Stimulated activated CD4-positive, alpha-beta T cell treated with anti-CD3 and anti-CD28 coated beads, Interleukin-2, amount 100 ng/mL, for 4 hours (primary cell): ENCODE results near the gene IFNA5.

Experiments used
- DNase-seq: peaks from one replicate; pipeline ENCODE4 v3.0.0-alpha.2; 2020; ENCODE audit warnings: low read depth

Gene IFNA5

DNA sequence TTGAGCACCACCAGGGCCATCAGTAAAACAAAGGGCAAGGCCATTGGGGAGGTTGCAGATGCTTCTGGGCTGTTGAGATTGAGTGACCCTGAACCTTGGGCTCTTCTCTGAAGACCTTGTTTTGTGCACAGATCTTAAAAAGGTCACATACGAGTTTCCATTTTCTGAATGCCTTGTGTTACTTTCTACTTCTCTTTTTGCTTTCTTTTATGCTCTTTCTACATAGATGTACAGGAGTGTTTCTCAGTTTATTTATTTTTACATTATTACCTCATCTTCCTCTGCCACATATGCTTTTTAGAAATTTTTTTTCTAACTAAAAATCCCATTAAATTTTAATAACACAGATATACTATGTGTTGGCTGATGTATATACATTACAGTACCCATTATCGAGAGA is at the start of gene IFNA5:
Gene IFNA5 (minus strand): TSS at position 101 of the 400 bp plus-strand sequence. CDS start 57 bp downstream, at position 44.
- DNase-seq = no peak

DNA sequence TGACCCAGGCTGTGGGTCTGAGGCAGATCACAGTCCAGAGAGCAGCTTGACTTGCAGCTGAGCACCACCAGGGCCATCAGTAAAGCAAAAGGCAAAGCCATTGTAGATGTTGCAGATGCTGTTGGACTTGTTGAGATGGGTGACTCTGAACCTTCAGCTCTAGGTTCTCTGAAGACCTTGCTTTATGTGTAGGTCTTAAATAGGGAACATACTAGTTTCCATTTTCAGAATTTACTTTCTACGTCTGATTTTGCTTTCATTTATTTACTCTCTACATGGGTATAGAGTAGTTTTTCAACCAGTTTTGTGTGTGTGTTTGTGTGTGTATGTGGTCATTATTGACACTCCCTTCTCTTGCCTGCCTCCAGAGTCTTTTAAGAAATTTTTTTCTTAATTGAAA is 45.7 kb upstream of the IFNA5 start, which contains the start of gene IFNA6:
Gene IFNA6 (minus strand): TSS at position 101 of the 400 bp plus-strand sequence. CDS start 0 bp downstream, at position 101.
- no peak for DNase-seq

DNA sequence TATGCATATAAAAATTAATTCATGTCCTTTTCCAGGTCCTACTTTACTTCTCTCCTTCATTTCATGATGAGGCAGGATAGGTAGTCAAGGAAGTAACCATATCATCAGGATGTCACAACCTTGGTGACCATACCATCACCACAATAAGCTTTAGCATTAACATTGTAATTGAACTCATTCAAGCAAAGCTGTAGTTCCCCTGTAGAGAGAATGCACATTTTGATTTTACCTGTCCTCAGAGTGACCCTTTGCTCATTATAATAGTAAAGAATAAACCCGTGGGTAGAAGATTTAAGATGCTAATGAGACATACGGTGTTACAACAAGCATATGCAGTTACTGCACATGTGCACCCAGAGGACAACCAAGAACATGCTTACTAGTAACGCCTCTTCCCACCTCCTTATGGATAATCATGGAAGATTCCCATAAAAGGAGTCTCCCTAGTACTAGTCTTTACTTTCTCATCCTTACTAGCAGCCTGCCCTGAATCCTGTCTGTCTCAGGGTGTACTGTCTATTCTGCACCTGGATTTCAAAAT is 43.4 kb upstream of the IFNA5 start:
- no peak for DNase-seq

DNA sequence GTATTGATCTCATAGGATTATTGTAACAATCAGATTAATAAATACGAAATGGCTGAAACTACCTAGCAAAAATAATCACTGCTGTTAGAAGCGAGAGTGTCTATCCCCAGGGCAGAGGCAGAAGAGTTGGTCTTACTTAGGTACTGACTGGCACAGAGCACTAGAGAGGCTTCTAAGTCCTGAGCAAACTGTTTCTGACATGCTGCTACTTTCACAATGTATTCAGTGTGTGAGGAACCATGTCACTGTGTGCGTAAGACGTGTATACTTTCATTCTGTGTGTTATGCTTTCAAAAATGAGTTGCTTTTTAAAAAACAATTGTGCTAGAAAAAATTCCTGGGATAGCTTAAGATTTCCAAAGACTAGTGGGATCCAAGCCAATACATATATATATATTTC is 35.6 kb upstream of the IFNA5 start:
- no peak for DNase-seq

DNA sequence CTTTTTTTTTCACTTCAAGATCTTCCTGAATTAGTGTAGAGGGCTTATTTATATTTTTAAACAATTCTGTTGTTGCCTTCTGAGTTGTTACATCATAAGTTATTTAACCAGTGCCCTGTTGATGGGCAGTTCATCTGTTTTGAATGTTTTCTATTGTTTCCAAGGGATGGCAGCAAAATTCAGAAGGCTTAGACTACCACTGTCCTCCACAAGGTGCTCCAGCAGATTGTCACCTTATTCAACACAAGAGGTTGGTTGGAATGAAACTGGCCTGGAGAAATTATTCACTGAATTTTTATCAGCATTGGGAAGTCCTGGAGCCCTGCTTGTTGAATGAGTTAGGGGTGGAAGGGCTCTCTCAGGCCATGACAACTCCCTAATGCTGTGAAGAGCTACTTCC is 31.3 kb upstream of the IFNA5 start:
- no peak for DNase-seq

DNA sequence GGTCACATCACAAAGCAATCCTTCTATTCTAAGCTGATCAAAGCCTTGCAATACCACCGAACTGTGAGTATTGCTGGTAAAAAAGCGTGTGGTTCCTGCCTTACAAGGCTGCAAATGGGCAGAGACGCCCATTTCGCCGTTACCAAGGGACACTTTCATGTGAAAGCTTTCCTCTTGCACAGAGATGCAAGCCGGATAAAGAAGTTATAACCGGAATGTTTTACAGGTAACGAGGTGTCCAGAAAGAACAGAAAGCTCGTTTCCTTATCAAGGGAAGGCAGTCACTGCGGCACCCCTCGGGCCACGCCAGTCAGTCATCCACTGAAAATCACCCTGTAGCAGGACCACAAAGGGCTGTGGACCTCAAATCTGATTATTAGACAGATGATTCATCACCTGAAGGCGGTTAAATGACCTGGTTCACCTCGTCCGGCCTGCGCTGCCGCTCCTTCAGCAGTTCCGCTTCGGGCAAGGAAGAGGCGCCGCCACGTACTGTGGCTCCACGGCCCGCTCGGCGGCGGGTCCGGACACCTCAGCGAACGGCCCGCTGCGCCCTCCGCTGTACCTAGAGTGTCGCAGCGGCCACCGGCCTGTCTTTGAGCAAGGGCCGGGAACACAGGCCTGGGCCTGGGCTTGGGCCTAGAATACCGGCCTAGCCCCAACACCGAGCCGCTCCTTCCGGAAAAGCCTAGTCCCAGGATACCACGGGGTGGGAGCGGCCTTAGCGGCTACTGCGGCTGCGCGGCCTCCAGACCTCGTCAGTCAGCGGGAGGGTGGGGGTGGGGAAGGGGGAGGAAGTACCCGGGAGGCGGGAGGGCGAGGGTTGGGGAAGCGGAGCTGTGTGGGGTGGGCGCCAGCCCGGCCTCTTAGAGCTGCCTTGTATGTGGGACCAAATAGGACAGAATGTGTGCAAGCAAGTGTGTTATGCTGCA is 29.9 kb upstream of the IFNA5 start, which contains the start of gene KLHL9:
Gene KLHL9 (minus strand): TSS at position 704 of the 932 bp plus-strand sequence. CDS start 545 bp downstream, at position 159.
- peak; percentile 79 for DNase-seq

DNA sequence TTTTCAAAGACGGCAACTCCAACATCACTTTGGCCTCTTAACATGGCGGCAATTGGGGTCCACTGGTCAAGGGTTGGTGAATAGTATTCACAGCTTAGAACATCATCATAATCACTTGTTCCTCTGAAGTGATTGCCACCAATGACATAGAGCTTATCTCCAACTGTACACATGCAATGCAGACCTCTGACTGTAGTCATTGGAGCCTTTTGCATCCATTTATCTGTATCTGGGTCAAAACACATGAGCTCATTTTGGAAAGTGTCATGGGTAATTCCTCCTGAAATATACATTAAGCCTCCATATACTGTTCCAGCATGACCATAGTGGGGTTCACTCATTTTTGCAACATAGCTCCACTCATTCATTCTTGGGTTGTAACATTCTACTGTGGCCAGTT is 28.1 kb upstream of the IFNA5 start:
- no peak for DNase-seq

DNA sequence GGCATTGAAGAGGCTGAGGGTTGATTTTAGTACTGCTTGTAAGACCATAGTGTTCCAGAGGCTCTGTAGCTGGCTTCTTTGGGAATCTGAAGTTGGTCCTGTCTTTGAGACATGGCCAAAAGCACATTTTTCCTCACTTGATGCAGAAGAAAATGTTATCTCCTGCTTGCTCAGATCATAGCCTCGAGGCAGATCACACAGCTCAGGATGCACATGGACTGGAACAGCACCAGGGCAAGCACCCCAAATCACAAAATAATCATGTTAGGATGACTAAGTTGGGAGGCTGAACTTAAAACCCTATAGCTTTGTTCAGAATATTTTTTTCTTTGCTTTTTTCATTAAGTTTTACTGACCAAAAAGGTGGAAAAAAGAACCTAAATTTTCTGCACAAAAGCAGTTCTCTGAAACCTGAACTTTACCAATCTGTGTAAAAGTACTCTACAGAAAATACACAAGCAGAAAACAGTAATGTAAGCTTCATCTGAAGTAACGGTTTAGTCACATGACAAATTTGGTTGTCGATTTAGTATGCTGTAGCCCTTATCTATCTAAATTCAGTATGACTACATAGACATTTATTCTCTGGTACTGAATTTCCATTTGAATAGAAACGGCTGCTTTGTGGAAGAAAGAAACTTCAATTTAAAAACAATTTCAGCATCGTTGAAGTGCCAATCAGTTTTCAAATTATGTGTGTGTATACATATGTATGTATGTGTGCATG is 26.7 kb upstream of the IFNA5 start:
- no peak for DNase-seq

DNA sequence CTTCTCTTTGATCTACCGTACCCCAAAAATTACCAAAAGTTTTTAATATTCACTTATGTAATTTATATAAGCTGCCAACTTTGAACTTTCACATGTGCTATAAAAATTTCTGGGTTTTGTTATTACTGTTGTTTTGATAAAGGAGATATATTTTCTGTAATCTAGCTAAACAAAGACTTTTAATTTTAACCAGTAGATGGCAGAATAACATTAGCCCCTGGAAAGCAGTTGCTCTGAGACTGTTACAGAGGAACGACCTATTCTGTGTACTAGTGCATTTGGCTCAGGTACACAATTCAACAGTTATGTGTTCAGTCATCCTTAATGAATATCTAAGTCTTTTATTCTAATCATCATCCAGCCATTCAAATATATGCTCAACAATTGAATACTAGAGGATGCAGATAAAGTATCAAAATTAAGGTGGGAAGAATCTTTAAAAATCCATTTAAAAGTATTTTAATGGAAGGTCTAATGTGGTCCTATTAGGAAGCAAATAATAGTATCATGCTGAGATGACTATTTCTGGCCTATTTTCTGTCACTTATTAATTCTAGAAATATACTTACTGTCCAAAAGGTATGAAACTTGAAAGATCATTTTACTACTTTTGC is 21.5 kb upstream of the IFNA5 start:
- DNase-seq = no peak

DNA sequence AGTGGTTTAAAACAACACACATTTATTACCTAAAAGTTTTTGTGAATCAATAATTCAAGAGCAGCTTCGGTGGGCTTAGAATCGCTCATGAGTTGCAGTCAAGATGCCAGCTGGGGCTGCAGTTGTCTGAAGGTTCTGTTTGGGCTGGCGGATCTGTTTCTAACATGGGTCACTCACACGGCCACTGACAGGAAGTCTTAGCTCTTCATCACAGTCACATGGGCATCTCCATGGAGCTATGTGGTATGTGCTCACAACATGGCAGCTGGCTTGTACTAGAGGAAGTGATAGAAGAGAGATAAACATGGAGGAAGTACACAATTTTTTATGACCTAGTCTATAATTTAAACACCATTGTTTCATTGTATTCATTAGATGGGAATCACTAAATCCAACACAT is 18.9 kb upstream of the IFNA5 start:
- no peak for DNase-seq

DNA sequence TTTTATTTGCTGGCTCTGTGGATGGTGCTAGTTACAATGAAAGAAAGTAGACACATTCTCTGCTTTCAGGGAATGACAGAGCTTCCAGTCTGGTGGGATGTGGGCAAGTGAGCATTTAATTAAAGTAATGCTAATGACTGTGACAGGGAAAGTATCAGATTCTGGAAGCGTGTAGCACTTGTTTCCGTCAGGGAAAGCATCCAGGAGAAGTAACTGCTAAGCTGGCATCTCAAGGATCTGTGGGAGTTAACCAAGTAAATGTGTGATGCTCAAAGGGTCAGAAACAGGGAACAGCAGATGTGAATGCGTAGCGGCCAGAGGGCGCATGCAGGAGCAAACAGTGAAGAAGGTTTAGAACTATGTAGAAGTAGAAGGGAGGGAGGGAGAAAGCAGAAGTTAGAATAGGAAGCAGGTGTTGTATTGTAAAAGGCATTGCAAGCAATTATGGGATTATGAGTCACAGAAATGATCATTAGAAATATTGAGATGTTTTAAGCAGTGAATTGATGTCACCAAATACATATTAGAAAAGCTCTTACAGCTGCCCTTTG is 17.9 kb upstream of the IFNA5 start:
- DNase-seq = no peak

DNA sequence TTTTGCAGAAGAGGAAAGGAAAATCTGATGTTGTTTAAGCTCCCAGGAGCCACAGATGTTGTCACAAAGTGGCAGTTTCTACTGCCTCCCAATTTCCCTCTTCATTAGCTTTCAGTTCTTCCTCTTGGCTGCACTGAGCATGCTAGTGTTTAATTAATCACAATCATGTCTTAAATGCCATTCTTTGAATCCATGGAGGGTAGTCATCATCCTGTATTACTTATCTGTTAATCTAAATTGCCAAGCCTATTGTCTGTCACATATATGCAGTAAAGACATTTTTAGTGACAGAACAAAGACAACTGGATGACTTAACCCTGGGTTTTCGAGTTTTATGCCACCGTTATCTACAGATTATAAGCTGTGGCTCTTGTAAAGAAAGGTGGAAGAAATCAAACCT is 15.4 kb upstream of the IFNA5 start:
- DNase-seq = no peak

DNA sequence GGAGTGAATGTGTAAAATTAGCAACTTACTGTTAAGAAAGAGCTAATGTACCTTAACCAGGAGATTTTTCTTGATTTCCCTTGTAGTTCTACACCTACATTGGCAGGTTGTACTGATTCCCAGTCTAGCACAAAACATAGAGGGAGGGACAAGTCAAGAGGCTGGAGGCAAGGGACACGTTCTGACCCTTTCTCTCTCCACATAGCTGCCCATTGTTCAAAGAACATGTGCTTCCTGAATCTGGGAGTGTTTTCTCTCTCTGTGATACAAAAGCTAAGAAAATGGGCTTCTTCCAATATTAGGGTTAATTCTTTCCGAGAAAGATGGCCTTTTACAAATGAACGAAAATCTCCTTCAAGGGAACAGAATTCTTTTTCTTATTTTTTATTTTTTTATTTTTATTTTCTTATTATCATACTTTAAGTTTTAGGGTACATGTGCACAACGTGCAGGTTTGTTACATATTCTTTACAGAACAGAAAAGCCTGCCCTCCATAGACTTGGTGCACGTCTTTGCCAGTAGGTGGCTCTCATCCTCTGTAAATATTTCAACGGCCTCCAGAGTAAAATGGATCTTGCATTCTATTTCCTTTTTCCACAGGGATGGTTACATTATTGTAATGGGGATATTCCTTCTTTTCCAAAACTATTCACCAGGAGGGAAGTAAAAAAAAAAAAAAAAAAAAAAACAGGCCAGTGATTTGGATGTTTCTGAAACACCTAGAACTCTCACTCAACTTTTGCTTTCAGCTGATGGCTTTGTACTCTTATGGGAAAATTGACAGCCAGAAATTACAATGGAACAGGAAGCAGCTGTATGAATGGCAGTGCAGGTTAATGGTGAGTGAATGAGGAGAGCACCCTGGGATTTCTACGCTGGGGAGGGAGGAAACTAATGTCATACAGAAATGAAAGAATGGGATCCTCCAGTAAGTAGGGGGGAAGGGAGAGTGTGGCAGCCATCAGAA is 13.1 kb upstream of the IFNA5 start:
- no peak for DNase-seq

DNA sequence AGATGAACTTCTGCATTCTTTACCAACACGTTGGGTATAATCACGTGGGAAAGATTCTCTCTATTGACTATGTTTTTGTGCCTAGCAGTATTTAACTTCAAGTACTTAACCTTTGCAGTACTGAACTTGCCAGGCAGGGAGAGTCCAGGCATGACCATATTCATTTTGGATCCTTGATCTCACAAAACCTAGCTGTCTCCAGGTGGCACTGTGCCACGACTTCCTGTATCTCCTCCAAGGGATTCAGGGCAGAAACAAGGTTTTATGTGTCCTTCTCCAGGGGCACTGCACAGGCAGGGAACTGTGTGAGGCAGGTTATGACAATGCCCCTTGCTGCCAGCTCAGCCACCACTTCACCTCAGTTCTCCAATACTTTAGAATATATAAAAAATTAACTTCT is 11.7 kb upstream of the IFNA5 start:
- DNase-seq = no peak

DNA sequence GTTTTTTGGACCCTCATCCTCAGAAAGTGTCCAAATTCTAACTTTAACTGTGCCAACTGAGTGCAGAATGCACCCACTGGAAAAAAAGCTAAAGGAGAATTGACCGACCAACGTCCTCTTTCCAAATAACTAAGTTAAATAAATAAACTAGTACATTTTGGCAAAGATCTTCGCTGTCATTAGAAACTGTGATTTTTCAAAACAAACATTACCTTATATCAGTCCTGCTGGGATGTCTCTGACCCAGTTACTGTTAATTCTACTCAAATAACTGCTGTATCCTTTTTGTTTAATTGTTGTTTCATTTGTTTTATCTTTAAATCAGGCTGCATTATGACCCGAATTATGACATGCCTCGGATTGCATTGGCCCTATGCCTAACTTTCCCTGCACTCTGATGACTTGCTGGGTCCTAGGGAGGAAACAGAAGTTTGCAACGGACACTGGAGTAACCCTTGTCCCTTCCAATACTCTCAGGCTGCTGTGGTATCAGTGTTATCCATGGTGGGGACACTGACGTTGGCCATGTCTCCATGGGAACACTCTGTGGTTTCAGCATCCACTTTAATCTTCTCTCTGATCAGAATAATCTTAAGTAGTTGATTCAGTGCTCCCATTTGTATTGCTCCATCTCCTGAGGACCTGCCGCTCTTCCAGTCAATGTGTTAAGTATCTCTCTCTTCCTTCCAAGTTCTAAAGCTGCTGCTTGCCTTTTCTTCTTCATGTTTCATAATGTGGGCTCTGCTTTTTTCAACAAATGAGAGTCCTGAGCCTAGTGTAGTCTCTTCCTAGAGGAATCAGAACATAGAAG is 11.1 kb upstream of the IFNA5 start:
- DNase-seq = no peak

DNA sequence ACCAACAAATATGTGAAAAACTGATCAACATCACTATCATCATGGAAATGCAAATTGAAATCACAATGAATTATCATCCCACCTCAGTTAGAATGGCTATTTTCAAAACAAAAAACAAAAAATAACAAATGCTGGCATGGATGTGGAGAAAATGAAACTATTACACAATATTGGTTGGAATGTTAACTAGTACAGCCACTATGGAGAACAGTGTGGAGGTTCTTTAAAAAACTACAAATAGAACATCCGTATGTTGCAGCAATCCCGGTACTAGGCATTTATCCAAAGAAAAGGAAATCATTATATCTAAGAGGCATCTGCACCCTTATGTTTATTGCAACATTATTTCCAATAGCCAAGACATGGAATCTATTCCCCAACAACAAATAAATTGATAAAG is 9.0 kb upstream of the IFNA5 start:
- no peak for DNase-seq

DNA sequence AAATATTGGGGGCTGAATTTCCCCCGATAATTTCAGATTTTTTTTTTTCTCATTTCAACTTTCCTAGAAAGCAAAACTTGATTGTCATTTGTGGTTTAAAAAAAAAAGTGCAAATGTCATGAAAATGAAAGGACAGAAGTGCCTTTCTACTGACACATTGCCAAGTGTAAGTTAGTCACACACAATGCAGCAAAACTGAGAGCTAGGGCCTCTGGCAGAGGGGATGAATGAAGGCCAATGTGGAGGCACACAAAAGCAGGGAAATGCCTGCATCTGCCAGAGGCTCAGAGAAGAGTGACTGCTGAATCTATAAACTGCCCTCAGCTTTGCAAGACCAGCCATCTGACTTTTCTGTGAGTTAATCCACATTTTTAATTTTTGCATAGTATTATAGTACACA is 6.8 kb upstream of the IFNA5 start:
- no peak for DNase-seq

DNA sequence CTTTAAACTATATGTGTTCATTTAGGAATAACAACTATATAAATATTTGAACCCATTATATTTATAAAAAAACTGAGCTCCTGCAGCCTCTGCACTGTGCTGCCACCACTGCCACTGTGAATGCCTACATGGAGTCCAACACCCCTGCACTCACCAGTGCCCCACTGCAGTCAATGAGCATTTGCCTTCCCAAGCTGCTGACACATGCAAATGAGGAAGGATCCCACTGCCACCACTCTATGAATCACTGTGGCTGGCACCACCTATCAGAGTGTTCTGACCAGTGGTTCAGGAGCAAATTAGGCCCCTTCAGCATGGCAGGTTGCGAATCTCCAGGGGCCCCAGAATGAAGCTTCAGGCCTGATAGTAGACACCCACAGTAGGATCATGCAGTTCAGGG is 9.1 kb downstream of the IFNA5 start:
- no peak for DNase-seq

DNA sequence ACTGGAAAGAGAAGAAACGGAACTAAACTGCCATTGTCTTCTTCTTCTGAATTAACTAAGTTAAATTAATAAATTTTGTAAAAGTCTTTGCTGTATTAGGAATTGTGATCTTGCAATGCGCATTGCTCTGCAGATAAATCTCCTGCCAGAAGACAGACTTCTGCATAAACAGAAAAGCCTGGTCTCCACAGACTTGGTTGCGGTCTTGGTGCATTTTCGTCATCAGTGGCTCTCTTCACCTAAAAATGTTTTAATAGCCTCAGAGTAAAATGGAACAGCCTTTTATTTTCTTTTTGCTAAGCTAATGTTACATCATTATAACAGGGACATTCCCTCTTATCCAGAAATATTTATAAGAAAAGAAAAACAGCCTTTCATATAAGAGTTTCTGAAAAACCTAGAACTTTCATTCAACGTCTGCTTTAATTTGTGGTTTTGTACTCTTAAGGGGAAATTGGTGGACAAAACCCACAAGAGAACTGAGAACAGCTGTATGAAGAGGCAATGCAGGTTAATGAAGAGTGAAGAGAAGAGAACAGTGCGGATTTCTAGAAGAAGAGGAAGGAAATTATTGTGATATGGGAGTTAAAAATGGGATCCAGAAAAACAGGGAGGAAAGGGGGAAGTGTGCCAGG is 10.1 kb downstream of the IFNA5 start:
- DNase-seq = no peak
